Lower leg skin (tissue), 3 donors: ENCODE results near the gene ARHGEF2.

ENCODE experiments used
- CTCF ChIP-seq, 3 donors: fragments of 450-650 bp; IDR thresholded peaks; one replicate each; pipeline ENCODE4 v1.5.1; 2016; ENCODE audit warnings: antibody characterized with exemption in 3 of 3, mild to moderate bottlenecking in 3 of 3, moderate library complexity in 2 of 3
- POLR2A ChIP-seq, 2 donors: fragments of 450-650 bp; IDR thresholded peaks; one replicate each; pipeline ENCODE4 v1.6.1; 2016 to 2017; ENCODE audit warnings: antibody characterized with exemption in 2 of 2, mild to moderate bottlenecking in 1 of 2, moderate library complexity in 1 of 2

GRCh38 chr1:155968670-155969069 is 9.7 kb downstream of the ARHGEF2 start:
- TF ChIP-seq CTCF (IDR thresholded peaks at IDR 0.05) (no peak), POLR2A (IDR thresholded peaks at IDR 0.05) (no peak)
